C4-2B (cell line): ENCODE measurements around the gene CMYA5.
"Not testable (repeated sequence)": the region's sequence is repeated elsewhere in the genome, so short reads cannot be mapped to it uniquely, and the experiment has no call there.

Experiments used
- H3K27ac ChIP-seq: fragments of 450-650 bp; 2 replicates; pipeline ENCODE4 v1.5.1; 2017
- CTCF ChIP-seq: fragments of 450-650 bp; conservative IDR thresholded peaks from 2 replicates; pipeline ENCODE4 v1.5.1; 2017; ENCODE audit warnings: mild to moderate bottlenecking
- ZFX ChIP-seq: fragments of 450-650 bp; IDR thresholded peaks from 2 replicates; pipeline ENCODE4 v1.6.1; 2017

The CMYA5 gene

GRCh38 chr5:79754865-79755555 lies 65.4 kb downstream of the CMYA5 start:
- no peak for TF ChIP-seq CTCF
- H3K27ac ChIP-seq = no peak overlapping the region

GRCh38 chr5:79756076-79756475 lies 66.4 kb downstream of the CMYA5 start:
- TF ChIP-seq CTCF (no peak), ZFX (no peak)
- H3K27ac ChIP-seq = no peak overlapping the region

- no peak overlapping the region for H3K27ac ChIP-seq
- TF ChIP-seq ZFX (no peak), CTCF (no peak)
Observed at GRCh38 chr5:79759436-79759835, 69.8 kb downstream of the CMYA5 start.

- TF ChIP-seq ZFX (no peak), CTCF (no peak)
- H3K27ac ChIP-seq = no peak overlapping the region
Observed at GRCh38 chr5:79759848-79760247, 70.2 kb downstream of the CMYA5 start.

- no peak for TF ChIP-seq CTCF
- no peak for TF ChIP-seq ZFX
- no peak overlapping the region for H3K27ac ChIP-seq
Observed at GRCh38 chr5:79762929-79763328, 73.3 kb downstream of the CMYA5 start.

GRCh38 chr5:79764147-79764546 lies 74.5 kb downstream of the CMYA5 start:
- not testable (repeated sequence) for H3K27ac ChIP-seq

- no peak overlapping the region for H3K27ac ChIP-seq
- TF ChIP-seq CTCF (no peak), ZFX (no peak)
Observed at GRCh38 chr5:79771387-79771786, 81.8 kb downstream of the CMYA5 start.

GRCh38 chr5:79772651-79773050 lies 83.0 kb downstream of the CMYA5 start:
- no peak overlapping the region for H3K27ac ChIP-seq
- TF ChIP-seq CTCF (no peak), ZFX (no peak)
